Astrocyte (in vitro differentiated cells and primary cell): Measurements from ENCODE around the gene NR3C1.

Experiments
- EZH2 ChIP-seq: IDR thresholded peaks from 2 replicates; pipeline ENCODE4 v1.6.1; 2012; ENCODE audit warnings: mild to moderate bottlenecking, low read length, inconsistent platforms; ENCODE audit not compliant: insufficient read depth
- TF ChIP-seq, protein P1 (sequence below): IDR thresholded peaks from 2 replicates; pipeline ENCODE4 v1.5.1; 2011; ENCODE audit warnings: low read depth, mild to moderate bottlenecking, inconsistent platforms, low read length, moderate library complexity; ENCODE audit not compliant: insufficient read depth

DNA sequence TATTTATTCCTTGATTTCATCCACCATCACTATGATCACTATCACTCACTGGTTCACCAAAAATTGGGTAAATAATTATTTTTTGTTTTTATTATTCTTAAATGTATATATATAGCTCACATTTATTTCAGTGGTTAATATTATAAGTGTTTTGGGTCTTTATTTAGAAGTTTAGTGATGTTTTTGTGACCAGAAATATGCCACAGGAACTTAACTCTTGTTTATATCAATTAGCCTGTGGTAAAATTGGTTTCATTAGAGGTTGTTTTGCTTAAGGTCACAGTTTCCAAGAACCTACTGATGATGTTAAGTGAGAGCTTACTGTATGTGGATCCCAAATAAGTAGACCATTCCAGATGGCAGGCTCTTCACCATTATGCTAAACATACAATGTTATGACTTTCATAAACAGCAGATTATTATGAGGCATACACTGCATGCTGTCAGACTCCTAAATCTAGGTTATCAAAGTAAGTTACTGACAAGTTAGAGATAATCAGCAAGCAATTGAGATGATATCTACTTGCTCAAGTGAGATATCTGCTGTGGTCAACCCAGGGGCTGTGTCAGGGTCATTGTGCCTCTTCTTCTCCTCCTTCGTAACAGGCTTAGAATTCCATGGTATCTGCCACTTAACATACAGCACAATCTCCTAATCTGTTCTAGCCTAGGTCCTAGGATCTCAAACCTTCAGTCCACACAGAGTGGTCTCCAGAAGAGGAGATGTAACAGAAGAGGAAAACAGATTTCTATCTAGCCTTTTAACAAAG, 57.6 kb downstream of the NR3C1 start:
- TF ChIP-seq, protein P1, sequence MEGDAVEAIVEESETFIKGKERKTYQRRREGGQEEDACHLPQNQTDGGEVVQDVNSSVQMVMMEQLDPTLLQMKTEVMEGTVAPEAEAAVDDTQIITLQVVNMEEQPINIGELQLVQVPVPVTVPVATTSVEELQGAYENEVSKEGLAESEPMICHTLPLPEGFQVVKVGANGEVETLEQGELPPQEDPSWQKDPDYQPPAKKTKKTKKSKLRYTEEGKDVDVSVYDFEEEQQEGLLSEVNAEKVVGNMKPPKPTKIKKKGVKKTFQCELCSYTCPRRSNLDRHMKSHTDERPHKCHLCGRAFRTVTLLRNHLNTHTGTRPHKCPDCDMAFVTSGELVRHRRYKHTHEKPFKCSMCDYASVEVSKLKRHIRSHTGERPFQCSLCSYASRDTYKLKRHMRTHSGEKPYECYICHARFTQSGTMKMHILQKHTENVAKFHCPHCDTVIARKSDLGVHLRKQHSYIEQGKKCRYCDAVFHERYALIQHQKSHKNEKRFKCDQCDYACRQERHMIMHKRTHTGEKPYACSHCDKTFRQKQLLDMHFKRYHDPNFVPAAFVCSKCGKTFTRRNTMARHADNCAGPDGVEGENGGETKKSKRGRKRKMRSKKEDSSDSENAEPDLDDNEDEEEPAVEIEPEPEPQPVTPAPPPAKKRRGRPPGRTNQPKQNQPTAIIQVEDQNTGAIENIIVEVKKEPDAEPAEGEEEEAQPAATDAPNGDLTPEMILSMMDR: no peak
- no peak for TF ChIP-seq EZH2
